Keratinocyte (primary cell): ENCODE measurements around the gene ARHGAP12.

ENCODE experiments used
- EZH2 ChIP-seq: IDR thresholded peaks from one replicate; pipeline ENCODE4 v1.6.1; 2012; ENCODE audit warnings: inconsistent platforms, mild to moderate bottlenecking, low read length, moderate library complexity
- TF ChIP-seq, protein P1 (sequence below), 3 experiments: IDR thresholded peaks in 1 of 3; conservative IDR thresholded peaks in 1 of 3; optimal IDR thresholded peaks in 1 of 3; 2 replicates in 2 of 3; 3 replicates in 1 of 3; pipeline versions ENCODE3 to v1.5.1; 2011; ENCODE audit warnings: low read length in 3 of 3, mild to moderate bottlenecking in 3 of 3, moderate library complexity in 2 of 3, control low read depth in 1 of 3, inconsistent platforms in 1 of 3; ENCODE audit not compliant: insufficient read depth in 2 of 3; ENCODE audit errors: extremely low read depth in 1 of 3

DNA sequence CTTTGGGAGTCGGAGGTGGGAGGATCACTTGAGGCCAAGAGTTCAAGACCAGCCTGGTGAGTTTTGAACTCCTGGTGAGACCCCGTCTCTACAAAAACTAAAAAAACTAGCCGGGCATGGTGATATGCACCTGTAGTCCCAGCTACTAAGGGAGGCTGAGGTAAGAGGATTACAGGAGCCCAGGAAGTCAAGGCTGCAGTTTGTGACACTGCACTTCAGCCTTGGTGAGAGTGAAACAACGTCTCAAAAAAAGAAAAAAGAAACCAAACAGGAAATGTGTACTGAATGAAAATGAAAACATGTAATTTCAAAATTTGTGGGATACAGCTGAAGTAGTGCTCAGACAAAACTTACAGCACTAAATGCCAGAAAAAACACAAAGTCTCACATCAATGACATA, 7.6 kb downstream of the ARHGAP12 start:
- TF ChIP-seq, protein P1, sequence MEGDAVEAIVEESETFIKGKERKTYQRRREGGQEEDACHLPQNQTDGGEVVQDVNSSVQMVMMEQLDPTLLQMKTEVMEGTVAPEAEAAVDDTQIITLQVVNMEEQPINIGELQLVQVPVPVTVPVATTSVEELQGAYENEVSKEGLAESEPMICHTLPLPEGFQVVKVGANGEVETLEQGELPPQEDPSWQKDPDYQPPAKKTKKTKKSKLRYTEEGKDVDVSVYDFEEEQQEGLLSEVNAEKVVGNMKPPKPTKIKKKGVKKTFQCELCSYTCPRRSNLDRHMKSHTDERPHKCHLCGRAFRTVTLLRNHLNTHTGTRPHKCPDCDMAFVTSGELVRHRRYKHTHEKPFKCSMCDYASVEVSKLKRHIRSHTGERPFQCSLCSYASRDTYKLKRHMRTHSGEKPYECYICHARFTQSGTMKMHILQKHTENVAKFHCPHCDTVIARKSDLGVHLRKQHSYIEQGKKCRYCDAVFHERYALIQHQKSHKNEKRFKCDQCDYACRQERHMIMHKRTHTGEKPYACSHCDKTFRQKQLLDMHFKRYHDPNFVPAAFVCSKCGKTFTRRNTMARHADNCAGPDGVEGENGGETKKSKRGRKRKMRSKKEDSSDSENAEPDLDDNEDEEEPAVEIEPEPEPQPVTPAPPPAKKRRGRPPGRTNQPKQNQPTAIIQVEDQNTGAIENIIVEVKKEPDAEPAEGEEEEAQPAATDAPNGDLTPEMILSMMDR (optimal IDR thresholded peaks at IDR 0.05 in 1 of 3, IDR thresholded peaks at IDR 0.05 in 1 of 3, conservative IDR thresholded peaks at IDR 0.05 in 1 of 3; ENCODE audit: extremely low read depth in 1 of 3, insufficient read depth in 2 of 3, low read length in 3 of 3), result no peak
- no peak for TF ChIP-seq EZH2
